Frontal cortex (tissue), 4 donors: ENCODE measurements around the gene TFDP2. TPM values are rescaled to one million over a fixed set of nuclear protein-coding genes. Genes with fewer than 3 reads are reported as not detected.
"Not testable (repeated sequence)": the region's sequence is repeated elsewhere in the genome, so short reads cannot be mapped to it uniquely, and the experiment has no call there.

ENCODE experiments used
- DNase-seq, 2 donors: peaks; one replicate each; pipeline ENCODE4 v3.0.0; 2012; ENCODE audit warnings: low spot score in 2 of 2
- FAIRE-seq: peaks from 2 replicates; lab custom pipeline; 2012; peaks lifted over from hg19 to GRCh38; lab: Jason Lieb, UNC
- total RNA-seq: library from RNA; depleted of rRNA; stranded (reverse); fragments of >200 nt; gene quantifications from one replicate; pipeline ENCODE4 v1.2.3, GENCODE V29; 2014
- donor health status: control.
- donor health status: control.
- donor health status: control.

Gene TFDP2, protein sequence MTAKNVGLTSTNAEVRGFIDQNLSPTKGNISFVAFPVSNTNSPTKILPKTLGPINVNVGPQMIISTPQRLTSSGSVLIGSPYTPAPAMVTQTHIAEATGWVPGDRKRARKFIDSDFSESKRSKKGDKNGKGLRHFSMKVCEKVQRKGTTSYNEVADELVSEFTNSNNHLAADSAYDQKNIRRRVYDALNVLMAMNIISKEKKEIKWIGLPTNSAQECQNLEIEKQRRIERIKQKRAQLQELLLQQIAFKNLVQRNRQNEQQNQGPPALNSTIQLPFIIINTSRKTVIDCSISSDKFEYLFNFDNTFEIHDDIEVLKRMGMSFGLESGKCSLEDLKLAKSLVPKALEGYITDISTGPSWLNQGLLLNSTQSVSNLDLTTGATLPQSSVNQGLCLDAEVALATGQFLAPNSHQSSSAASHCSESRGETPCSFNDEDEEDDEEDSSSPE
- total RNA-seq = 42.0 TPM

- FAIRE-seq = no peak
- peak; percentile 83 to 96 for DNase-seq
Observed at GRCh38 chr3:142148792-142149672, at the start of gene TFDP2. TFDP2 (minus strand) TSS chr3:142149544; CDS start chr3:142101749, 47,795 bp downstream.

- FAIRE-seq (no peak), DNase-seq (no peak)
Observed at GRCh38 chr3:142188846-142189245, 39.5 kb upstream of the TFDP2 start.

DNA sequence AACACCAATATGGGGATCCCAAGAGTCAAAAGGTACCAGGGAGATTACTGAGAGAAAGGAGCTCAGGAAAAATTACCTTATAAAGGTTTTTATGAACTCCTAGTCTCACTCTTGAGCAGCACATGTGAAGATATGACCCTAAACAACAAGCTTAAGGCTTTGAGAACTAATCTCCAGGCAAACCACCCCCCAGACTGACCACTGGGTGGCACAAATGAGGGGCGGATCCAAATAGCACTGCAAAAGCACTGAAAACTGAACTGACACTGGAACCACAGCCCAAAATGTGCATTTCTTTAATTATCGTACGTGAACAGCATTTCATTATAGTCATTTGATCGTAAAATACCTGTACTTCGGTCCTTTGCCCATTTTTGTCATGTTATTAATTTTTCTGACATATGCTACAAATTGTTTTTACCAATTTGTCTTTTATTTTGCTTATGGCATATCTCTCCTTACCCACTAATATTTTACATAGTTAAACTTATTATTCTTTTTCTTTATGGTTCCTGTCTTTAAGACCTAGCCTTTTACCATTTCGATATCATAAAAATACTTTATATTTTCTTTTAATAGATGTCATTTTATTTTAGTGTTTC, 31.5 kb upstream of the TFDP2 start:
- FAIRE-seq (no peak), DNase-seq (no peak)

DNA sequence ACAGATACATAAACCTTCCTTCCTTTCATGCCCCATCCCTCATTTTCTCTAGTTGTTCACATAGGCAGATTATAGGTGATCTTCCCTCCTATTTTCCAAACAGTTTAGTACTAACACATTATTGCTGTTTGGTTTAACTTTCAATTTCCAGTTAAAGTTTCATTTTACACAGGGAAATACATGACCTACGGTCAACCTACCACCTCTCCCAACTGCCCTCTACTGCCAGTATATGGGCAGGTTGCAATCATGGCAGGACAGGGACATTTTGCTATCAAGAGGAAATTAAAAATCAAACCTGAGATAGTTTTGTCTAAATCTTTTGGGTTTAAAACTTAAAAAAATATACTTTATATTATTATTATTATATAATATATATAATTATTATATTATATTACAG, 26.1 kb upstream of the TFDP2 start:
- no peak for FAIRE-seq
- DNase-seq = no peak

GRCh38 chr3:142174559-142174958, 25.2 kb upstream of the TFDP2 start:
- no peak for DNase-seq

GRCh38 chr3:142168514-142168913, 19.2 kb upstream of the TFDP2 start:
- FAIRE-seq (no peak), DNase-seq (no peak)

More at GRCh38 chr3:142174559-142174958, 25.2 kb upstream of the TFDP2 start:
- FAIRE-seq = no peak

DNA sequence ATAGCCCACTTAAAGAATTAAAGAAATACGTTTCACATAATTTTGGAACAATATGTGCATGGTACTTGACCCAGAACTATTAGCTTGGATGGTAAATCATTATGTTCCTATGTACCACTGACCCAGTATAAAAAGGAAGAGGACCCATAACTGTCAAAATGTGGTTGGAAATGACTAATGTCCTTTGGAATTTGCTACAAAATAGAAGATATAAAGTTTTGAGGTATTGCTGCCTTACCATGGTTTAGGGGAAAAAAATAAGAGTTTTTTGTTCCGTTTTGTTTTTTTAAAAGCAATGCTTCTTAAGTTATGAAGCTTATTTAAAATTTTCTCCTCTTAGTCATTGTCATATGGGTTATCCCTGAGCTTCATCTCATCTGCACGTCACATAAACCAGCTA, 15.8 kb upstream of the TFDP2 start:
- DNase-seq (no peak), FAIRE-seq (no peak)

GRCh38 chr3:142159083-142159740, 9.9 kb upstream of the TFDP2 start:
- DNase-seq = no peak

GRCh38 chr3:142154186-142154585, 4.8 kb upstream of the TFDP2 start:
- DNase-seq (no peak), FAIRE-seq (no peak)

More at GRCh38 chr3:142159083-142159740, 9.9 kb upstream of the TFDP2 start:
- no peak for FAIRE-seq

DNA sequence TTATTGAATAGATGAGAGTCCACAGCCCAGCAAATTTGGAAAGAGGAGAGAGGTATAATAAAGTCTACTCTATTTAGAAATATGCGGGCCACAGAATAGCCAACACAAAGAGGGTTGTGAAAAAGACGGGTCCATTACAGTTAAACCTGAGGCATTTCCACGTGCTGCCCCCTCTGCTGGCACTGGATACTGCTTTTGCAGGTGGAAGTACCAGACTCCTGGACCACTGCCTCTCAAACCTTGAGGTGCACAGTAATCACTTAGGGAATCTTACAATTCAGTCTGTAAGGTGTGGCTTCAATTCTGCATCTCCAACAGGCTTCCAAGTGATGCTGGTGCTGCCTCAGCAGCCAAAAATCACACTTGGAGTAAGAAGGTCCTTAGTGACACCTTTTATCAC, 3.0 kb upstream of the TFDP2 start:
- FAIRE-seq = no peak
- DNase-seq = no peak

GRCh38 chr3:142151828-142152227, 2.5 kb upstream of the TFDP2 start:
- no peak for FAIRE-seq
- no peak for DNase-seq

GRCh38 chr3:142151240-142151639, 1.9 kb upstream of the TFDP2 start:
- no peak for DNase-seq
- no peak for FAIRE-seq

GRCh38 chr3:142150271-142150670, 927 bp upstream of the TFDP2 start:
- FAIRE-seq (no peak), DNase-seq (no peak)

DNA sequence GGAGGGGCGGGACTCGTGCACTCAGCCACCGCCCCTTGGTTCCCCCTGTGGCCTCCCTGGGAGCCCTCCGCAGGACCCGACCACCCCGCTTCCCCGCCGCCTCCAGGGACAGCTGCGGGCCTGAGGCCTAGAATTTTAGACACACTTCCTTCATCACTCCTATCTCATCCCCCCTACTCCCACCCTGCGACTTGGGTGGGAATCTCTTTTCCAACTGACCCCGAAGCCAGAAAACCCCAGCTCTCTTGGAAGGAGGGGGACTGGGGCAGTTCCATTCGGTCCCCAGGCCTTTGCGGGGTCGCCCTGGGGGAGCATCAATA, 289 bp upstream of the TFDP2 start:
- FAIRE-seq = no peak
- DNase-seq = no peak

GRCh38 chr3:142148044-142148791, 1.1 kb downstream of the TFDP2 start:
- FAIRE-seq (no peak), DNase-seq (no peak)

GRCh38 chr3:142144587-142144986, 4.8 kb downstream of the TFDP2 start:
- DNase-seq, FAIRE-seq: not testable (repeated sequence)

GRCh38 chr3:142140608-142141285, 8.6 kb downstream of the TFDP2 start:
- FAIRE-seq, DNase-seq: not testable (repeated sequence)

GRCh38 chr3:142137089-142137488, 12.3 kb downstream of the TFDP2 start:
- DNase-seq, FAIRE-seq: not testable (repeated sequence)
